GM18520 (cell line): ENCODE results near the gene ARSA.

Source experiments
- ATAC-seq: cut with Tn5 transposase; IDR thresholded peaks from one replicate; pipeline ENCODE4 v1.9.1; 2021; ENCODE audit not compliant: unreplicated experiment

ARSA gene

DNA sequence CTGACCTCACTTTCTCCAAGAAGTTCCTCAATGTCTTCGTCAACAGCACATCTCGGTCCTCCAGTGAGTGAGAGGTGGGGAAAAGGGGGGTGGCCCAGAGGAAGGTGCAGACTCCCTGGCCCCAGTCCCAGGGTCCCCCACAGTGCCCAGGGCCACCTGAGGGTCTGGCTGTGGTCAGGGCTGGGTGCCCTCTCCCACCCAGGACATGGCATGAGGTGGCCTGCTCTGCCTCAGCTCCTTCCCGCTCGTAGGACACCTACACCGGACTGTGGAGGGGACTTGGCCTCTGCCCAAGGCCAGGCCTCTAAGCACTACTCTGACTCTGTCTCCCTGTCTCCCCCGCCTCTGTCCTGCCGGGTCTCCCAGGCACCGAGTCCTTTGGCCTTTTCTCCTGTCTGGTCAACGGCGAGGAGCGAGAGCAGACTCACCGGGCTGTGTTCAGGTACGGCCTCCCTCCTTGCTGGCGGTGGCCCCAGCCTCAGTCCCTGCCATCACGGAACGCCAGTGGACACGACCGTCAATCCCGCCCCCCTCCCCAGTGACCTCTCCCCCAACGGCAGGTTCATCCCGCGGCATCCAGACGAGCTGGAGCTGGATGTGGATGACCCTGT, 22.8 kb downstream of the ARSA start:
- ATAC-seq, result no peak

DNA sequence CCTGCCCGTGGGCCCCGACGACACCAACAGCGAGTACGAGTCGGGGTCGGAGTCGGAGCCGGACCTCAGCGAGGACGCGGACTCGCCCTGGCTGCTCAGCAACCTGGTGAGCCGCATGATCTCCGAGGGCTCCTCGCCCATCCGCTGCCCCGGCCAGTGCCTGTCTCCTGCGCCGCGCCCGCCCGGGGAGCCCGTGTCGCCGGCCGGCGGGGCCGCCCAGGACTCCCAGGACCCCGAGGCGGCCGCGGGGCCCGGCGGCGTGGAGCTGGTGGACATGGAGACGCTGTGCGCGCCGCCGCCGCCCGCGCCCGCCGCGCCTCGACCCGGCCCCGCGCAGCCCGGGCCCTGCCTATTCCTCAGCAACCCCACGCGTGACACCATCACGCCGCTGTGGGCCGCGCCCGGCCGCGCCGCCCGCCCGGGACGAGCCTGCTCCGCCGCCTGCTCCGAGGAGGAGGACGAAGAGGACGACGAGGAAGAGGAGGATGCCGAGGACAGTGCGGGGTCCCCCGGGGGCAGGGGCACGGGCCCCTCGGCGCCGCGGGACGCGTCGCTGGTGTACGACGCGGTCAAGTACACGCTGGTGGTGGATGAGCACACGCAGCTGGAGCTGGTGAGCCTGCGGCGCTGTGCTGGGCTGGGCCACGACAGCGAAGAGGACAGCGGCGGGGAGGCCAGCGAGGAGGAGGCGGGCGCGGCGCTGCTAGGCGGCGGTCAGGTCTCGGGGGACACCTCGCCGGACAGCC, 23.5 kb downstream of the ARSA start:
- no peak for ATAC-seq

DNA sequence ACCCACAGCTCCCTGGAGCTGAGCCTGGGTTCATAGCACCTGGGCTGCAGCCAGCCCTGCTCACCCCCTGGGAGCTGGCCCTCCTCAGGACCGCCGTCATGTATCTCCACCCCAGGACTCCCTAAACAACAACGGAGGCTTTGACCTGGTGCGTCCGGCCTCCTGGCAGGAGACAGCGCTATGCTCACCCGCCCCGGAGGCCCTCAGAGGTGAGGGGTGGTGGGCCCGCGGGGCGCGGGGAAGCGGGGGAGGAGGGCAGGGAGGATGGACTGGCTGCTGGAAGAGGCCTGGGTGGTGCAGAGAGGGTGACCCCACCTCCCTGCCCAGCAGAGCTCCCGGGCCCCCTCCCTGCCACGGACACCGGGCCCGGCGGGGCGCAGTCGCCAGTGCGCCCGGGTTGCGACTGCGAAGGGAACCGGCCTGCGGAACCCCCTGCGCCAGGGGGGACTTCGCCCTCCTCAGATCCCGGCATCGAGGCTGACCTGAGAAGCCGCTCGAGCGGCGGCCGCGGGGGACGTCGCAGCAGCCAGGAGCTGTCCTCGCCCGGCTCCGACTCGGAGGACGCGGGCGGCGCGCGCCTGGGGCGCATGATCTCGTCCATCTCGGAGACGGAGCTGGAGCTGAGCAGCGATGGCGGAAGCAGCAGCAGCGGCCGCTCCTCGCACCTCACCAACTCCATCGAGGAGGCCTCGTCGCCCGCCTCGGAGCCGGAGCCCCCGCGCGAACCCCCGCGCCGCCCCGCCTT, 24.3 kb downstream of the ARSA start:
- no peak for ATAC-seq

DNA sequence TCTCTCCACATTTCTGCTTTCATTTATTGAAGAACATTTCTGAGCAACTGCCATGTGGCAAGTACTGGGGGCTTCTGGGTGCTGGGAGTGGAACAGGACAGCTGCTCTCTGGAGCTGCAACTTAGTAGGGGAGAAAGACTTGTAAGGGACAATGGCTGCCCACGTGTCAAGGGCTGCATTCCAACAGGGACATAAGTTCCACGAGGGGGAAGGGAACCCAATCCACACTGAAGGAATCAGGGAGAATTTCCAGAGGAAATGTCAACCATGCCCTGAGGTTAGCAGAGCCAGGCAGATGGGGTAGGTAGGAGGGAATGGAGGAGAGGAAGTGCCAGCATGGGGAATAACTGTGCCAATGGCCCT, 25.6 kb downstream of the ARSA start:
- no peak for ATAC-seq

DNA sequence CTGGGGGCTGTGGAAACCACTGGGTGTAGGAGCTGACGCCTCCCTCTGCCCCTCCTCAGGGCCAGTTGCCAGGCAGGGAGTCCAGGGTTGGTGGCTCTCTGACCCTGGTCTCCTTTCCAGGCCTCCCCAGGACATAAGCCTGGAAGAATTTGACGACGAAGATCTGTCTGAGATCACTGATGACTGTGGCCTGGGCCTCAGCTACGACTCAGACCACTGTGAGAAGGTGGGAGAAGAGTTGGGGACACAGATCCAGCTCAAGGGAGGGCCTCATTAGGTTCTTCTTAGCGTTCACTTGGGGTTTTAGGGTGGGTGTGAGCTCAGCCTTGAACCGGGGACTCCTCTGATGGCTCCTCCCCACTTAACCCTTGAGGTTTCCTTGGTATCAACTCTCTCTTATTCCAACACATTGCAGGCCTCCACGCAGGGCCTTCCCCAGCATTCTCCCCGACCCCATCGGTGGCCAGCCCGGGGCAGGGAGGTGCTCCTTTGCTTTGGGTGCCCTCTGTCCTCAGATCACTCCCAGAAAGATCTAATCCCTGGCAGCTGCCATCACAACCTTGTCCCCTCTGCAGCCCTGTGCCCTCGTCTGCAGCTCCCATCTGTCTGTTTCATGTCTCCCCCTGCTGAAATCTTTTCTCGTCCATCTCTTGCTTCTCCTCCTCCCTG, 26.1 kb downstream of the ARSA start:
- no peak for ATAC-seq

DNA sequence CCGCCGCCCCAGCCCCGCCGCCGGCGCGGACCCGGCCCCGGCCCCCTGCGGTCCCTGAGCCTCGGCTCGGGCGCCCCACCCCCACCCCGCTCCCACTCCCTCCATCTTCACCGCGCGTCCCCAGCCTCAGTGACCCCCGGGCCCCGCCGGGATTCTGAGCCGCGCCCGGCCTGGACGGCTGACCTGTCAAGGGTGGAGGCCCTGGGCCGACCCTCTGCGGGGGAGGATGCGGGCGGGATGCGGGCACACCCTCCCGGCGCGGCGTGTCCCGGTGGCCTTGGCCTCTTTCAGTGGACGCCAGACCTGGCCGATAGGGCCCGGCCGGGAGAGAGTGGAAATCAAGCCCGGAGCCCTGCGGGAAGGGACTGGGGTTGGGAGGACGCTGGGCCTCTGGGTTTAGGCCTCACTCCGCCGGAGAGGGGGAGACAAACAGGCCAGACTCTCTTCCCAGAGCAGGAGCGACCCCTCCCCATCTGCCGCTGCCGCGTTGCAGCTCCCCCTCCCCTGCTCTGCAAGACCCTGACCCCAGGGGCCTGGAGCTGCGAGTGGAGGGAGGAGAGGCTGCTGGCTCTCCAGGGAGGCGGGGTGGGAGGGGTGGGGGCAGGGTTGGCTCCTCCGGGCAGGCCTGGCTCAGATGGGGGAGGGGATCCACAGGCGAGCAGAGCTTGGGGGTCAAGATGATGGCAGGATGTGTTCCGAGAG, 26.8 kb downstream of the ARSA start:
- no peak for ATAC-seq

DNA sequence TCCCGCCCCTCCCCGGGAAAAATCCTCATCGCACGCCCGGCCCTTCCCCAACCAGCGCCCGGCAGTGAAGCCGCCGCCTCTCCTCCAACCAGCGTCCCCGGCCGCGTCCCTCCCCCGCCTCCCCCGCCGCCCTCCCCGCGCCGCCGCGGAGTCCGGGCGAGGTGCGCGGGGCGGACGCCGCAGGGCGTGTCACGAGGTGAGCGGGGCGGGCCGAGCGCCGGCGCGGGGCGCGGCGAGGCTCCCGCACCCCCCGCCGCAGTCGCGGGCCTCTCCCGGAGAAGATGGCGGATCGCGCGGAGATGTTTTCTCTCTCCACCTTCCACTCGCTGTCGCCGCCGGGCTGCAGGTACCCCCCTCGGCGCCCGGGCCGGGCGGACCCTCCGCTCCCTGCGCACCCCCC, 27.4 kb downstream of the ARSA start, which contains the start of gene MAPK8IP2:
TSS of gene MAPK8IP2 (plus strand) at position 256 of the 400 bp plus-strand sequence. CDS start at position 282, 26 bp downstream.
- ATAC-seq, result no peak

DNA sequence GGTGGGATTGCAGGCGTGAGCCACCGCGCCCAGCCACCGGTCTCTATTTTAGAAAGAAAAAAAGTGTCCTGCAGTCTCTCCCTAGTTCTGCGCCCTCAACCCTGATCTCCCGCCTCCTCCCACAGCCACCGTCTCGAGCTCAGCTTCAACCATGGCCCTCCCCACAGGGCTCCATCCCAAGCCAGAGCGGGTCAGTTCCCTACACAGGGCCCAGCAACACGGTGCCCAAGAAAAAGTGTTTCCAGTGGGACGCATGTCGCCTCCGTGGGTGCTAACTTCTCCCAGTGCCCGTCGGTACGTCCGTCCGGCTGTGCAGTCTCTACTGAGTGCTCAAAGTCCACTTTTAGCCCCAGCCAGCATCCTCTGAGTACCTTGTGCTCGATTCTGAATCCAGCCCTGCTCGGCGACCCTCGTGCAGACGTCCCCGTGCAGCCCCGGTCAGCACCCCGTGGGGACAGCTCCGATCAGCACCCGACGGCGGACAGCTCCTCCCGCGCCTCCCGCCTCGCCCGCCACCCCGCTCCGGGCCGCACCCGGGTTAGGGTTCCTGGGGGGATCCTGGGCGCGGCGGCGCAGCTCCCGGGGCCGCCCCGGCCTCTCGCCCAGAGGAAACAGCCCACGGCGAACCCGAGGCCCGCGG, 28.0 kb downstream of the ARSA start:
- ATAC-seq, result no peak

DNA sequence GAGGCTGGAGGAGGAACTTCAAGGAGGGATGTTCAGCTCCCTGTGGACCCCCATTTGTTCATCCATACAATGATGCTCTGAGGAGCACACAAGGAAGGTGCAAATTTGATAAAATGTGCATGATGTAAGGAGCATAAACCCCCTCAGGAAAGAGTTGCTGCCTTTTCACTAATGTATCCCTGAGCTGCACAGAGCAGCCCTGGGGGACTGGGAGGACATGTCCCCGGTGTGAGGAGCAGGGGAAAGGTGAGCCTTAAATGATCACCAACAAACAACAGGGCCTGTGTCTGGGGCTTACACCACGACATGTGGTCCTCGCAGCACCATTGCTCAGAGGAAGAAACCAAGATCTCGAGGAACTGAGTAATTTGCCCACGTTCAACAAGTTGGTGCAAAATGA, 30.9 kb downstream of the ARSA start:
- no peak for ATAC-seq

DNA sequence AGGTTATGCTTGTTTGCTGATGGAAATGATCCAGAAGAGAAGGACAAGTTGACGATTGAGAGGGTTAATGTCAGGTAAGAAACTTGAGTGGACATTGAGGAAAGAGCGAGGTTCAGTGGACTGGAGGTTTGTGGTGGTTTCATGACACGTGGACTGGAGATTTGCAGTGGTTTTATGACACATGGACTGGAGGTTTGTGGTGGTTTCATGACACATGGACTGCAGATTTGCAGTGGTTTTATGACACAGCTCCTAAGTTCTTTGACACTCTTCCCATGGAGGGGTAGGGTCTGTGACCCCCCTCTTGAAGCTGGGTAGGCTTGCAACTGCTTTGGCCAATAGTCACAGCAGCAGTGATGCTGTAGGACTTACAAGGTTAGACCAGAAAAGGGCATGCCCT, 32.8 kb downstream of the ARSA start:
- no peak for ATAC-seq

DNA sequence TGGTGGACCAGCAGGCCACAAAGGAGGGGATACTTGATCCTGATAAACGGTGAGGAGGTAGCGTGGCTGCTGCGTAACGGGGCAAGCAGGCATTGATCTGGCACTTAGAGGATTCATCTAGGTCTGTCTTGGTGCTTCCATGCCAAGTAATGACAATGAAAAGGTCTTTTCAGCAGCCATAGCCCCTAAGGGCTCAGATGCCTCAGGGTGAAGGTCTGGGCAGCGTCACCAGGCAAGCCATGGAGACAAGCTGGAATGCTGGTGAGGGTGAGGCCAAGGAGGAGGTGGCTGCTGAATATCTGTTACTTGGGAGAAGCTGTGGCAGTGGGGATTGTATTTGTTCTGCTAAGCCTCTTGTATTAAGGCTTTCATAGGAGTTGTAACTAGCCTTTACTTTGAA, 40.5 kb downstream of the ARSA start:
- ATAC-seq, result no peak

DNA sequence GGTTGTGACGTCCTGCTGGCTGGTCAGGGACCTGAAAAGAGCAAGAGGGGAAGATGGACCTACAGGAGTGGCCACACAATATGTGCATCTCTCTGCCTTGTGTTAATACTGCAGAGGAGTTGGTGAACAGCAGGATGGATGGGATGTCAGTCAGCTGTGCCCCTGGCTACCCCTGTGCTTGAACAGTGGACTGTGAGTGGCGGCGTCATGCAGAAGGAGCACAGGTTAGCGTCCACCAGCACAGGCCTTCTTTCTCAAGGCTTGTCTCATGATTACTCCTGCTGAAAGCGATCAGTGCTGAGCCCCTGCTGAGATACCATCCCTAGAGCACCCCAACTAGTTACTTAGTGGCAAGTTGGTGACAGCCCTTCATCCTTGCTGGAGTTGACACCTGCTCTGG, 41.5 kb downstream of the ARSA start:
- no peak for ATAC-seq

DNA sequence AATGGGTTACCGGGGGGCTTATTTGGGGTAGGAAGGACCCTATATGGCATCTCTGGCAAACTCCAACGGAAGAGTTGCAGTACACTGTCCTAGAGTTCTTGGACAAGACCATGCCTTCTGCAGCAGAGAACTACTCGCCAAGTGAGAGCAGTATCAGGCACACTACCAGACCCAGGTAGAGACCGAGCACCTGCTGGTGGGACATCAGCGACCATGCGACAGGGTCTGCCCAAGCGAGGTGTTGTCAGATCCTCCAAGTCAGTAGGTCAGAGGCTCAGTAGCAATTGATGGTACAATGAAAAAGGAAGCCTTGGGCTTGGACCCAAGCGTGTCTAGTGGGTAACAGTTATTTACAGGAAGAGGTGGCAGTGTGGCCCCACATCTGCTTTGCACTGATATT, 42.2 kb downstream of the ARSA start:
- ATAC-seq, result no peak

DNA sequence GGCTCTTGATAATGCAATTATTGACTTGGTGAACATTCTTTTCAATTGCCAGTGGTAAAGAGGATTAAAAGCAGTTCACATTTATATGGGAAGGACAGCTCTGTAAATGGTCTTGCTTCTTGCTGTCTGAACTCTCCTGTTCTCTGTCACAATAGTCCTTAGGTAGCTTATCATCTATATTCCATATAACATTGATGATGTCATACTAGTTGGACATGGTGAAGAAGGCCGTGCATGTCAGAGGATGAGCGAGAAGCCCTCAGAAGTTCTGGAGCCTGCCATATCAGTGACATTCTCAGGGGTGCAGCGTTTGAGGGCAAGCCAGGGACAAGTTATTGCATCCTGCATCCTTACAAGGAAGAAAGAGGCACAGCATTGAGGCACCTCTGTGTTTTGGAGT, 42.7 kb downstream of the ARSA start:
- no peak for ATAC-seq

DNA sequence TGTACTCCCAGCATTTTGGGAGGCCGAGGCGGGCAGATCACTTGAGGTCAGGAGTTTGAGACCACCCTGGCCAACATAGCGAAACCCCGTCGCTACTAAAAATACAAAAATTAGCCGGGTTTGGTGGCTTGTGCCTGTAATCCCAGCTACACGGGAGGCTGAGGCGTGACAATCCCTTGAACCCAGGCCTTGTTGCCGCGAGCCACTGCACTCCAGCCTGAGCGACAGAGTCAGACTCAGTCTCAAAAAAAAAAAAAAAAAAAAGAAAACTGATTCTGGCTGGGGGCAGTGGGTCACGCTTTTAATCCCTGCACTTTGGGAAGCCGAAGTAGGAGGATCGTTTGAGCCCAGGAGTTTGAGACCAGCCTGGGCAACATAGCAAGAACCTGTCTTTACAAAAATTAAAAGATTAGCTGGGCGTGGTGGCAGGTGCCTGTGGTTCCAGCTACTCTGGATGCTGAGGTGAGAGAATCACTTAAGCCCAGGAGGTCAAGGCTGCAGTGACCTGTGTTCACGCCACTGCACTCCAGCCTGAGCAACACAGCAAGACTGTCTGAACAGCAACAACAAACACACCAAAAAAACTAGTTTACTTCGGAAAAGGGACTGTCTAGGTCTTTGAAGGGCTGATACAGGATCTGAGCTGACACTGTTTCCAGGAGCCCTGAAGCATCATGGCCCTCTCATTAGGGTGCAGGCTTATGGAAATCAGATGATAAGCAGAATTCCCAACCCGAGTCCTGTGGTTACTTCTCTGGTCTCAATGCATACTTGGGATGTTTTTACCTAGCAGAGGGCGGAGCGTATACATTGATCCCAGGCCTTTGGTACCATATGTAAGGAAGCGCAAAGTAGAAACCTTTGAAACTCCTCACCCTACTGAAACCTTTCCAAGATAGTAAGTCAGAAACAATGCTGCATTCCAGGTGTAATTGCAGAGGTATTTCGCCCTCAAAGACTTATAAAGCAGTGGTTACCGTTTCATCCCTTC, 43.6 kb downstream of the ARSA start:
- no peak for ATAC-seq

DNA sequence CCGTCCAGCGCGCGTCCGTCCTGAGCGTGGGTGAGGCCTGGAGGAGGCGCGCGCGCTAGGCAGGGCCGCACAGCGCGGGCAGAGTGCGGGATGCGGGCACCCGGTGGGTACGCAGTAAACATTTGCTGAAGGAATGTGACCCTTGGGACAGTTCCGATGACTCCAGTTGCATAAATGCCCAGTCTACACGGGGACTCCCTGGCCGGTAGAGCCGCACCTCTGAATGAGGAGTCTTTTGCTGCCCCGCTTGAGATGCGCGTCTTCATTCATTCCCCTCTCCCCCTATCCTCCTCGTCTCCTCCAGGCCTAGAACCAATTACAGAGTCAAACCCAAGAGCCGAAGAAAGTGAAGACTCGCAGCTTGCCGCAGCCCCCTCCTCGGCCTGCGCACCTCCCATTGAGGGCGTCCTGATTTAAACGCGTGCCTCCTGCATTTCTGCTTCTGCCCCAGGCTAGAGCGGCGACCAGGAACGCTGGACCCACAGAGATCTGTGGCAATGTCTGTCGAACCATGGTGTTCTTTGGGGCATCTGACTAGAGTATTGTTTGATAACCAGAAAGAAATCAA, 44.6 kb downstream of the ARSA start:
- peak; percentile 10 for ATAC-seq

DNA sequence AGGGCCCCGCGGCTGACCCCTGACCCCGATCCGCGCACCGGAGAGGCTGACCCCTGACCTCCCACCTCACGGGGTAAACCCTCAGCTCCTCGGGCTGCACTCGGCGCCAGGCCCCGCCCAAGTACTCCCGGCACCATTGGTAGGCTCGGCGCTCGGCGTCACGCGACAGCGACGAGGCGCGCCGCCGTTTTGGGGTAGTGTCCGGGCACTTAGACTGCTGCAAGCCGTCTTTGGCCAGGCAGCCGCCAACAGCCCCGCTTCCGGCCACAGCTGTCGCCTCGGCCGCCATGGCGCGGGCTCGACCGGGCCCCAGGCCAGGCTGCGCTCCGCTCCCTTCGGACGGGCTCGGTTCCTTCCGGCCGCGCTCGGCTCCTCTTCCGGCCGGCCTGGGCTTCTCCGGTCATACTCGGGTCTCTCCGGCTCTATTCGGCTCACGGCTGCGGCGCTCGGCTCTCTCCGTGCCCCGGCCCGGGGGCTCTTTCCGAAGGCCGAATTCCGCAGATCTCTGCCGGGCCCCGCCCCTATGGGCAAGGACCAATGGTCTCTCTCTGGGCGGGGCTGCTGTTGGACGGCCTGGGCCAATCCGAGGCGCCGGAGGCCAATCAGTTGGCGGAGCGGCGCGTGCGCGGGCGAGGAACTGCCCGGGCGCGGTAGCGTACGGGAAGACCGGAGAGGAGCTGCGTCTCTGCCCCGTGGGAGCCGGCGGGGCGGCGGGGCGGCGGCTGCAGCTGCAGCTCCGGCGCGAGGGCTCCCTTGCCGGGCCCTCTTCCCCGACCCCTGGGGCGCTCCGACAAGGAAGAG, 45.3 kb downstream of the ARSA start, which contains the start of gene CHKB:
TSS of gene CHKB (minus strand) at position 357 of the 801 bp plus-strand sequence. CDS start at position 289, 68 bp downstream.
- peak; percentile 91 for ATAC-seq

DNA sequence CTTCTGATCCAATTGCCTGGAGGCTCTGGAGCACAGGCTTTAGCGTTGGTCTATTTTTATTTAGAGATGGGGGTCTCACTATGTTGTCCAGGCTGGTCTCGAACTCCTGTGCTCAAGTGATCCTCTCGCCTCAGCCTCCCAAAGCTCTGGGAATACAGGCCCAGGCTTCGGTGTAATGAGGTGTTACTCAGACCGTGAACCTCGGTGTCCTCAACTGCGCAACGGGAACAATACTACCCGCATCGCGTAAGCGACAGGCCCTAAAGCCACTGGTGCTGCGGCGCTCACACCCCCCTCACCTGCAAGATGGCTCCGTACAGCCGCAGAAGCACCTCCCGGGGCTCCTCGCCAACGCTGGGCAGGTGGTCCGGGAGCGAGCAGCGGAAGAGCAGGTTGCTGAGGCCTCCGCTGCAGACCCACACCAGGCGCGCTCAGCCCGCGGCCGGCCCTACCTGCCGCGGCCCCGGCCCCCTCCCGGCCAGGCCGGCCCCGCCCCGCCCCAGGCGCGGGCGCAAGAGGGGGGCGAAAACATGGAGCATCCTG, 45.9 kb downstream of the ARSA start:
- ATAC-seq, result no peak
